H1 (cell line): ENCODE measurements around the gene SELENOS. TPM values are rescaled to one million over a fixed set of nuclear protein-coding genes. Genes with fewer than 3 reads are reported as not detected.

Source experiments
- CTCF ChIA-PET: fragments of 300-600 bp; sonication (Branson Sonifier 250); formaldehyde crosslinking; loops from one replicate; lab custom pipeline; 2021; ENCODE audit not compliant: partially characterized antibody; lab: Charles Lee
- POLR2A ChIA-PET: fragments of 300-600 bp; sonication (Branson Sonifier 250); formaldehyde crosslinking; loops from one replicate; lab custom pipeline; 2021; ENCODE audit warnings: inconsistent platforms; ENCODE audit not compliant: partially characterized antibody; lab: Charles Lee
- DNase-seq, 2 experiments: peaks; one replicate each; pipeline versions ENCODE4 v3.0.0 to v3.0.0-alpha.2; 2010 to 2022; ENCODE audit warnings: low spot score in 2 of 2, low read depth in 1 of 2, mixed read lengths in 1 of 2
- FAIRE-seq: peaks from 2 replicates; lab custom pipeline; 2011; peaks lifted over from hg19 to GRCh38; lab: Jason Lieb, UNC
- H2AFZ ChIP-seq: 2 replicates; pipeline ENCODE4 v1.8.1; 2012; ENCODE audit warnings: low read length, inconsistent platforms
- H2AK5ac ChIP-seq: 2 replicates; pipeline ENCODE4 v1.6.1; 2013; ENCODE audit warnings: low read depth, low read length
- H2BK120ac ChIP-seq: replicated peaks from 2 replicates; pipeline ENCODE3; 2013; ENCODE audit warnings: low read depth, low read length, inconsistent platforms
- H2BK12ac ChIP-seq: 2 replicates; pipeline ENCODE4 v1.6.1; 2013; ENCODE audit warnings: low read depth, low read length
- H2BK15ac ChIP-seq: 2 replicates; pipeline ENCODE4 v1.6.1; 2013; ENCODE audit warnings: low read length
- H2BK20ac ChIP-seq: 2 replicates; pipeline ENCODE4 v1.6.1; 2013; ENCODE audit warnings: low read length
- H2BK5ac ChIP-seq: 2 replicates; pipeline ENCODE4 v1.6.1; 2013; ENCODE audit warnings: low read depth, low read length
- H3K14ac ChIP-seq: 2 replicates; pipeline ENCODE4 v1.6.1; 2013; ENCODE audit warnings: inconsistent platforms; ENCODE audit not compliant: insufficient read length
- H3K18ac ChIP-seq: 2 replicates; pipeline ENCODE4 v1.6.1; 2013; ENCODE audit warnings: low read length; ENCODE audit errors: extremely low read depth
- H3K23ac ChIP-seq: 2 replicates; pipeline ENCODE4 v1.6.1; 2013; ENCODE audit warnings: inconsistent platforms; ENCODE audit not compliant: insufficient read length
- H3K23me2 ChIP-seq: 2 replicates; pipeline ENCODE4 v1.6.1; 2013; ENCODE audit warnings: low read depth, low read length
- H3K27ac ChIP-seq: 2 replicates; pipeline ENCODE4 v1.6.1; 2011; ENCODE audit warnings: low read depth, low read length, inconsistent platforms
- H3K27me3 ChIP-seq, 4 experiments: replicated peaks in 1 of 4; 1 replicate in 1 of 4; 2 replicates in 3 of 4; pipeline versions ENCODE4 v1.6.1 to v1.8.1; 2011 to 2013; ENCODE audit warnings: low read length in 3 of 4, mild to moderate bottlenecking in 3 of 4, inconsistent platforms in 2 of 4, mixed read lengths in 2 of 4, moderate library complexity in 1 of 4; ENCODE audit not compliant: control insufficient read depth in 3 of 4, insufficient read depth in 3 of 4; ENCODE audit errors: extremely low read depth in 1 of 4
- H3K36me3 ChIP-seq, 4 experiments: 2 replicates each; pipeline versions ENCODE4 v1.6.1 to v1.8.1; 2011 to 2013; ENCODE audit warnings: mild to moderate bottlenecking in 4 of 4, low read length in 3 of 4, moderate library complexity in 2 of 4, control low read depth in 1 of 4, inconsistent platforms in 1 of 4; ENCODE audit not compliant: insufficient read depth in 4 of 4, control insufficient read depth in 2 of 4
- H3K4ac ChIP-seq: replicated peaks from 2 replicates; pipeline ENCODE3; 2013; ENCODE audit warnings: low read length, low read depth, mixed read lengths, inconsistent platforms; ENCODE audit not compliant: insufficient read length
- H3K4me1 ChIP-seq, 4 experiments: replicated peaks in 1 of 4; 1 replicate in 1 of 4; 2 replicates in 3 of 4; pipeline versions ENCODE4 v1.6.1 to v1.8.1; 2011 to 2013; ENCODE audit warnings: low read length in 3 of 4, inconsistent platforms in 2 of 4, mixed read lengths in 1 of 4; ENCODE audit not compliant: insufficient read depth in 4 of 4, control insufficient read depth in 3 of 4
- H3K4me2 ChIP-seq, 2 experiments: 2 replicates each; pipeline versions ENCODE4 v1.6.1 to v1.8.1; 2011 to 2013; ENCODE audit warnings: low read depth in 2 of 2, low read length in 2 of 2, control low read depth in 1 of 2, inconsistent platforms in 1 of 2, mild to moderate bottlenecking in 1 of 2; ENCODE audit not compliant: insufficient read depth in 1 of 2
- H3K4me3 ChIP-seq, 4 experiments: fragments of 200-600, 300-600 bp in 1 of 4; sonication (generic), shearing (Covaris generic), sonication (Bioruptor Twin) in 1 of 4; 2 replicates each; pipeline versions ENCODE4 v1.5.1 to v1.8.1; 2011 to 2016; ENCODE audit warnings: low read length in 4 of 4, low read depth in 3 of 4, control low read depth in 2 of 4, inconsistent platforms in 2 of 4, mild to moderate bottlenecking in 2 of 4, mixed read lengths in 1 of 4, moderate library complexity in 1 of 4; ENCODE audit not compliant: insufficient read depth in 2 of 4; ENCODE audit errors: extremely low read depth in 1 of 4
- H3K56ac ChIP-seq: replicated peaks from 2 replicates; pipeline ENCODE3; 2013; ENCODE audit warnings: low read depth, mild to moderate bottlenecking, mixed read lengths, low read length, inconsistent platforms; ENCODE audit not compliant: insufficient read length
- H3K79me1 ChIP-seq: 2 replicates; pipeline ENCODE4 v1.6.1; 2013; ENCODE audit warnings: low read depth, low read length, control low read depth
- H3K79me2 ChIP-seq, 2 experiments: 2 replicates each; pipeline versions ENCODE4 v1.6.1 to v1.8.1; 2012 to 2013; ENCODE audit warnings: low read length in 2 of 2, mild to moderate bottlenecking in 2 of 2, inconsistent platforms in 1 of 2; ENCODE audit not compliant: insufficient read depth in 2 of 2, control insufficient read depth in 1 of 2
- H3K9ac ChIP-seq, 4 experiments: replicated peaks in 1 of 4; 1 replicate in 1 of 4; 2 replicates in 3 of 4; pipeline versions ENCODE4 v1.6.1 to v1.8.1; 2011 to 2013; ENCODE audit warnings: low read depth in 3 of 4, low read length in 3 of 4, control low read depth in 2 of 4, mild to moderate bottlenecking in 2 of 4, moderate library complexity in 2 of 4, inconsistent platforms in 1 of 4; ENCODE audit errors: extremely low read depth in 1 of 4
- H3K9me3 ChIP-seq, 2 experiments: 2 replicates each; pipeline versions ENCODE4 v1.6.1 to v1.8.1; 2012 to 2013; ENCODE audit warnings: mild to moderate bottlenecking in 2 of 2, moderate library complexity in 2 of 2, control low read depth in 1 of 2, inconsistent platforms in 1 of 2, low read depth in 1 of 2, low read length in 1 of 2, mixed read lengths in 1 of 2; ENCODE audit not compliant: insufficient read depth in 2 of 2
- H4K20me1 ChIP-seq, 2 experiments: replicated peaks in 1 of 2; 2 replicates each; pipeline versions ENCODE3 to v1.8.1; 2011 to 2013; ENCODE audit warnings: inconsistent platforms in 2 of 2, low read length in 2 of 2, mild to moderate bottlenecking in 1 of 2; ENCODE audit not compliant: insufficient read depth in 2 of 2, control insufficient read depth in 1 of 2
- H4K5ac ChIP-seq: 2 replicates; pipeline ENCODE4 v1.6.1; 2013; ENCODE audit warnings: low read length, low read depth, mixed read lengths, inconsistent platforms; ENCODE audit not compliant: insufficient read length
- H4K8ac ChIP-seq: 2 replicates; pipeline ENCODE4 v1.8.0; 2013; ENCODE audit warnings: mild to moderate bottlenecking, moderate library complexity, low read length, inconsistent platforms; ENCODE audit not compliant: insufficient read depth; ENCODE audit errors: extremely low read depth
- H4K91ac ChIP-seq: replicated peaks from 2 replicates; pipeline ENCODE3; 2013; ENCODE audit warnings: low read length, mixed read lengths, inconsistent platforms; ENCODE audit not compliant: insufficient read length
- CTBP2 ChIP-seq: IDR thresholded peaks from 2 replicates; pipeline ENCODE4 v1.7.0; 2011; ENCODE audit warnings: borderline replicate concordance, mild to moderate bottlenecking, moderate library complexity, mixed read lengths, low read length; ENCODE audit not compliant: insufficient read depth, insufficient read length
- E2F6 ChIP-seq: IDR thresholded peaks from 2 replicates; pipeline ENCODE4 v1.6.1; 2012; ENCODE audit warnings: inconsistent platforms
- POLR2A ChIP-seq, 2 experiments: IDR thresholded peaks; 1 replicate in 1 of 2; 2 replicates in 1 of 2; pipeline ENCODE4 v1.6.1; 2011; ENCODE audit warnings: low read depth in 2 of 2, low read length in 2 of 2, mild to moderate bottlenecking in 2 of 2; ENCODE audit errors: control extremely low read depth in 1 of 2
- RBBP5 ChIP-seq: IDR thresholded peaks from 2 replicates; pipeline ENCODE4 v1.7.1; 2012; ENCODE audit warnings: low read depth, mild to moderate bottlenecking, inconsistent platforms, low read length, moderate library complexity, borderline replicate concordance
- TAF7 ChIP-seq: optimal IDR thresholded peaks from 2 replicates; pipeline ENCODE3; 2011; ENCODE audit warnings: low read depth, mild to moderate bottlenecking, inconsistent platforms, low read length, moderate library complexity, borderline replicate concordance
- WGBS, 2 experiments: shearing (Covaris generic) in 1 of 2; methylation state at CpG; one replicate each; pipeline versions ENCODE4 v1.1.6 to v1.1.7; 2013 to 2015; ENCODE audit warnings: low lambda C conversion rate in 2 of 2, mixed read lengths in 2 of 2, inconsistent platforms in 1 of 2, low coverage in 1 of 2, missing lambda C conversion rate in 1 of 2; ENCODE audit not compliant: insufficient replicate concordance in 2 of 2, insufficient coverage in 1 of 2, insufficient read length in 1 of 2; ENCODE audit errors: extremely low coverage in 1 of 2, missing lambda C conversion rate in 1 of 2; 5-methylcytosine and 5-hydroxymethylcytosine counted together
- polyA plus RNA-seq, 7 experiments: library from polyadenylated mRNA; depleted of rRNA in 3 of 7; stranded (reverse) in 5 of 7; unstranded in 2 of 7; fragments of >200 nt in 5 of 7; fragments of 200-250 nt in 2 of 7; gene quantifications; 1 replicate in 5 of 7; 2 replicates in 1 of 7; 4 replicates in 1 of 7; pipeline versions ENCODE4 v1.2.1 to v1.2.3, GENCODE V29; 2011 to 2013; ENCODE audit warnings: missing spikeins in 2 of 7, mixed read lengths in 2 of 7
- total RNA-seq: library from RNA; stranded (reverse); fragmentation: NEBNext Ultra II Directional; extraction: Animal tissue kit (Norgen Biotek cat#: 25700); gene quantifications from 2 replicates; pipeline ENCODE4 v1.2.1, GENCODE V29; 2021
- TF ChIP-seq, protein P1 (sequence below), 3 experiments: IDR thresholded peaks; 1 replicate in 2 of 3; 2 replicates in 1 of 3; pipeline versions ENCODE4 v1.5.1 to v1.6.1; 2011; ENCODE audit warnings: low read length in 3 of 3, mild to moderate bottlenecking in 3 of 3, inconsistent platforms in 2 of 3, low read depth in 1 of 3, moderate library complexity in 1 of 3; ENCODE audit not compliant: insufficient read depth in 1 of 3; ENCODE audit errors: control extremely low read depth in 1 of 3
- TF ChIP-seq, protein P2 (sequence below): IDR thresholded peaks from 2 replicates; pipeline ENCODE4 v1.6.1; 2012; ENCODE audit warnings: inconsistent platforms

The SELENOS gene
- total and polyA plus RNA-seq, 2 of the 8 experiments (the other 6 are each of a cell fraction or from before 2014, with no cell fraction given): 45.1 to 46.0 TPM

- no peak overlapping the region for H2BK5ac ChIP-seq
- H4K91ac ChIP-seq: no peak overlapping the region
- ChIA-PET CTCF (interaction anchor here (0.7 to 6.3 kb wide), 15 partner anchors 9 to 386 kb away, joined by 3 to 62 read pairs (median 6); no protein-coding TSS in a partner anchor), POLR2A (interaction anchor here (1.0 to 2.1 kb wide), 3 partner anchors 9 to 17 kb away, joined by 4 to 9 read pairs (median 5); partner anchors contain the start of gene CHSY1)
- H2BK20ac ChIP-seq: no peak overlapping the region
- H2AFZ ChIP-seq: no peak overlapping the region
- H4K8ac ChIP-seq: no peak overlapping the region
- no peaks in the 10 kb centered on the region for H3K23me2 ChIP-seq
- H3K36me3 ChIP-seq: peaks cover 20 to 43% (median 37%) of the 10 kb centered on the region in 4 experiments
- WGBS, 2 experiments: 87% methylated on average over 16 of the region's 16 CpGs; no CpG with 5 or more reads in 1 of the 2 experiments
- H3K56ac ChIP-seq: no peak overlapping the region
- H4K5ac ChIP-seq: no peak overlapping the region
- H2BK120ac ChIP-seq: no peak overlapping the region
- H2BK15ac ChIP-seq: no peak overlapping the region
- H3K27ac ChIP-seq: no peak overlapping the region
- no peaks in the 10 kb centered on the region for H3K27me3 ChIP-seq
- no peak overlapping the region for H3K4me2 ChIP-seq
- H4K20me1 ChIP-seq: peaks cover 0 to 5% of the 10 kb centered on the region in 2 experiments
- no peaks in the 10 kb centered on the region for H3K79me1 ChIP-seq
- H3K79me2 ChIP-seq: no peaks in the 10 kb centered on the region
- FAIRE-seq: no peak
- no peak overlapping the region for H3K4ac ChIP-seq
- no peak for DNase-seq
- no peak overlapping the region for H3K4me3 ChIP-seq
- no peak overlapping the region for H3K9ac ChIP-seq
- H3K18ac ChIP-seq: no peak overlapping the region
- no peak overlapping the region for H3K23ac ChIP-seq
- no peaks in the 10 kb centered on the region for H3K9me3 ChIP-seq
- no peak overlapping the region for H2AK5ac ChIP-seq
- peaks cover 0 to 2% (median 0%) of the 10 kb centered on the region in 4 experiments; a peak in 1 of 7 replicates for H3K4me1 ChIP-seq
- H3K14ac ChIP-seq: no peak overlapping the region
- H2BK12ac ChIP-seq: no peak overlapping the region
- no peak for TF ChIP-seq CTBP2
- TF ChIP-seq POLR2A (IDR thresholded peaks at IDR 0.05; ENCODE audit: control extremely low read depth in 1 of 2, low read depth in 2 of 2, low read length in 2 of 2): peak in 1 of 2 experiments; percentile 41; a peak in 1 of 3 replicates
- TF ChIP-seq, protein P1, sequence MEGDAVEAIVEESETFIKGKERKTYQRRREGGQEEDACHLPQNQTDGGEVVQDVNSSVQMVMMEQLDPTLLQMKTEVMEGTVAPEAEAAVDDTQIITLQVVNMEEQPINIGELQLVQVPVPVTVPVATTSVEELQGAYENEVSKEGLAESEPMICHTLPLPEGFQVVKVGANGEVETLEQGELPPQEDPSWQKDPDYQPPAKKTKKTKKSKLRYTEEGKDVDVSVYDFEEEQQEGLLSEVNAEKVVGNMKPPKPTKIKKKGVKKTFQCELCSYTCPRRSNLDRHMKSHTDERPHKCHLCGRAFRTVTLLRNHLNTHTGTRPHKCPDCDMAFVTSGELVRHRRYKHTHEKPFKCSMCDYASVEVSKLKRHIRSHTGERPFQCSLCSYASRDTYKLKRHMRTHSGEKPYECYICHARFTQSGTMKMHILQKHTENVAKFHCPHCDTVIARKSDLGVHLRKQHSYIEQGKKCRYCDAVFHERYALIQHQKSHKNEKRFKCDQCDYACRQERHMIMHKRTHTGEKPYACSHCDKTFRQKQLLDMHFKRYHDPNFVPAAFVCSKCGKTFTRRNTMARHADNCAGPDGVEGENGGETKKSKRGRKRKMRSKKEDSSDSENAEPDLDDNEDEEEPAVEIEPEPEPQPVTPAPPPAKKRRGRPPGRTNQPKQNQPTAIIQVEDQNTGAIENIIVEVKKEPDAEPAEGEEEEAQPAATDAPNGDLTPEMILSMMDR (IDR thresholded peaks at IDR 0.05; ENCODE audit: control extremely low read depth in 1 of 3, insufficient read depth in 1 of 3, low read depth in 1 of 3, low read length in 3 of 3): peak; percentile 70 to 82 (median 77)
- no peak for TF ChIP-seq RBBP5
- peak; percentile 36 for TF ChIP-seq E2F6
- TF ChIP-seq, protein P2, sequence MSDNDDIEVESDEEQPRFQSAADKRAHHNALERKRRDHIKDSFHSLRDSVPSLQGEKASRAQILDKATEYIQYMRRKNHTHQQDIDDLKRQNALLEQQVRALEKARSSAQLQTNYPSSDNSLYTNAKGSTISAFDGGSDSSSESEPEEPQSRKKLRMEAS: peak; percentile 91
- TF ChIP-seq TAF7: no peak
Measured at GRCh38 chr15:101269479-101270223, 7.6 kb downstream of the SELENOS start.
